ENCODE data around the gene VSIR.

DNA sequence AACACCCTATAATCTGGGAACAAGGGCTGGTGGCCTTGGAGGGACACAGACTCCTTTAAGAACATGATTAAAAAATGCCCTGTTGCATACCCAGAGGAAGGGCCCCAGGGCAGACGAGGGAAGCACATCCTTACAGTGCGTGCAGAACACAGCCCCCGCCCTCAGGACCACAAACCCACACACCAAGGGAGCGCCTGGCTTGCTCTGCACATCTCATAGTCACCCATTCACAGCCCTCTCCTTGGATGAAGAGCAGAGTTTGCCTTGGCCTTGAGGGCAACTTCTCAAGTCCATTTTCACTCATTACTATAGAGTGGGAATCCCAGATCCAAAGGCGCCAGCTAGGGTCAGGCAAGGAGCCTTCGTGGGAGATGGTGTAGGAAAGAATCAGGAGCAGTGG is 6.3 kb upstream of the VSIR start:
- TF ChIP-seq, protein P1, sequence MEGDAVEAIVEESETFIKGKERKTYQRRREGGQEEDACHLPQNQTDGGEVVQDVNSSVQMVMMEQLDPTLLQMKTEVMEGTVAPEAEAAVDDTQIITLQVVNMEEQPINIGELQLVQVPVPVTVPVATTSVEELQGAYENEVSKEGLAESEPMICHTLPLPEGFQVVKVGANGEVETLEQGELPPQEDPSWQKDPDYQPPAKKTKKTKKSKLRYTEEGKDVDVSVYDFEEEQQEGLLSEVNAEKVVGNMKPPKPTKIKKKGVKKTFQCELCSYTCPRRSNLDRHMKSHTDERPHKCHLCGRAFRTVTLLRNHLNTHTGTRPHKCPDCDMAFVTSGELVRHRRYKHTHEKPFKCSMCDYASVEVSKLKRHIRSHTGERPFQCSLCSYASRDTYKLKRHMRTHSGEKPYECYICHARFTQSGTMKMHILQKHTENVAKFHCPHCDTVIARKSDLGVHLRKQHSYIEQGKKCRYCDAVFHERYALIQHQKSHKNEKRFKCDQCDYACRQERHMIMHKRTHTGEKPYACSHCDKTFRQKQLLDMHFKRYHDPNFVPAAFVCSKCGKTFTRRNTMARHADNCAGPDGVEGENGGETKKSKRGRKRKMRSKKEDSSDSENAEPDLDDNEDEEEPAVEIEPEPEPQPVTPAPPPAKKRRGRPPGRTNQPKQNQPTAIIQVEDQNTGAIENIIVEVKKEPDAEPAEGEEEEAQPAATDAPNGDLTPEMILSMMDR (IDR thresholded peaks at IDR 0.05): no peak
- TF ChIP-seq EZH2phosphoT487 (IDR thresholded peaks at IDR 0.05) (no peak), EZH2 (IDR thresholded peaks at IDR 0.05) (no peak)

Measured in neural progenitor cell (in vitro differentiated cells).